ENCODE measurements around the gene MTUS2.

Gene MTUS2

GRCh38 chr13:29039212-29039611, 219.1 kb downstream of the MTUS2 start:
- H3K4me3 Mint-ChIP-seq = no peak overlapping the region
- no peak overlapping the region for H3K27ac Mint-ChIP-seq
- TF ChIP-seq CTCF (IDR thresholded peaks at IDR 0.05) = no peak
- H3K27me3 Mint-ChIP-seq (ENCODE audit: low read depth, poor library complexity) = no peaks in the 10 kb centered on the region
- no peaks in the 10 kb centered on the region for H3K4me1 Mint-ChIP-seq
- no peaks in the 10 kb centered on the region for H3K36me3 Mint-ChIP-seq (ENCODE audit: low read depth)
- H3K9me3 Mint-ChIP-seq = peaks cover 32% of the 10 kb centered on the region
- no peak for DNase-seq

DNA sequence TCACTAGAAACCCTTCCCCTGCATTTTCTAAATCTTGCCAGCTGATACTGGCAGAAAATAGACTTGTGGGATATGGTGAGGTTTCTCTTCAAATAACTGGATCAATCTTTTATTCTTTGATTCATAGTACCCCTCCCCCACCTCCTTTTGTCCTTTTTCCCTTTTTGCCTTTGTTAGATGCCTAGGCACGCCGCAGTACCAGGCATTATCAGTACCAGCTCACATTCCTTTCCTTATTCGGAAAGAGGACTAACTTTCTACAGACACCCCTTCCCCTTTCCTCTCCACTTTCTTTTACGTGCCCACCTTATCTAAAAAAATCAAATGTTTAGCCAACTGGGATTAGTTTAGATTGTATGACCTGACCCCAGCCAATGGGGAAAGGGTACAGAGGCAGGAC, 226.4 kb downstream of the MTUS2 start:
- no peaks in the 10 kb centered on the region for H3K4me1 Mint-ChIP-seq
- H3K27me3 Mint-ChIP-seq (ENCODE audit: low read depth, poor library complexity) = no peaks in the 10 kb centered on the region
- no peaks in the 10 kb centered on the region for H3K36me3 Mint-ChIP-seq (ENCODE audit: low read depth)
- no peak overlapping the region for H3K27ac Mint-ChIP-seq
- TF ChIP-seq CTCF (IDR thresholded peaks at IDR 0.05) = no peak
- H3K4me3 Mint-ChIP-seq = no peak overlapping the region
- H3K9me3 Mint-ChIP-seq = peaks cover 60% of the 10 kb centered on the region
- no peak for DNase-seq

GRCh38 chr13:29049524-29049923, 229.4 kb downstream of the MTUS2 start:
- TF ChIP-seq CTCF (IDR thresholded peaks at IDR 0.05) = no peak
- no peak overlapping the region for H3K4me3 Mint-ChIP-seq
- no peaks in the 10 kb centered on the region for H3K36me3 Mint-ChIP-seq (ENCODE audit: low read depth)
- DNase-seq = no peak
- H3K9me3 Mint-ChIP-seq = peaks cover 51% of the 10 kb centered on the region
- H3K4me1 Mint-ChIP-seq = no peaks in the 10 kb centered on the region
- H3K27ac Mint-ChIP-seq = no peak overlapping the region
- no peaks in the 10 kb centered on the region for H3K27me3 Mint-ChIP-seq (ENCODE audit: low read depth, poor library complexity)

GRCh38 chr13:29050719-29051118, 230.6 kb downstream of the MTUS2 start:
- peaks cover 45% of the 10 kb centered on the region for H3K9me3 Mint-ChIP-seq
- H3K36me3 Mint-ChIP-seq (ENCODE audit: low read depth) = no peaks in the 10 kb centered on the region
- H3K4me1 Mint-ChIP-seq = no peaks in the 10 kb centered on the region
- no peak overlapping the region for H3K4me3 Mint-ChIP-seq
- no peak for TF ChIP-seq CTCF (IDR thresholded peaks at IDR 0.05)
- H3K27me3 Mint-ChIP-seq (ENCODE audit: low read depth, poor library complexity) = no peaks in the 10 kb centered on the region
- no peak overlapping the region for H3K27ac Mint-ChIP-seq
- no peak for DNase-seq

- Mint-ChIP-seq H3K9me3 (peaks cover 57% of the 10 kb centered on the region), H3K36me3 (ENCODE audit: low read depth) (no peaks in the 10 kb centered on the region), H3K4me1 (no peaks in the 10 kb centered on the region), H3K27ac (no peak overlapping the region), H3K4me3 (no peak overlapping the region), H3K27me3 (ENCODE audit: low read depth, poor library complexity) (no peaks in the 10 kb centered on the region)
- no peak for DNase-seq
- no peak for TF ChIP-seq CTCF (IDR thresholded peaks at IDR 0.05)
Observed at GRCh38 chr13:29059800-29060199, 239.7 kb downstream of the MTUS2 start.

DNA sequence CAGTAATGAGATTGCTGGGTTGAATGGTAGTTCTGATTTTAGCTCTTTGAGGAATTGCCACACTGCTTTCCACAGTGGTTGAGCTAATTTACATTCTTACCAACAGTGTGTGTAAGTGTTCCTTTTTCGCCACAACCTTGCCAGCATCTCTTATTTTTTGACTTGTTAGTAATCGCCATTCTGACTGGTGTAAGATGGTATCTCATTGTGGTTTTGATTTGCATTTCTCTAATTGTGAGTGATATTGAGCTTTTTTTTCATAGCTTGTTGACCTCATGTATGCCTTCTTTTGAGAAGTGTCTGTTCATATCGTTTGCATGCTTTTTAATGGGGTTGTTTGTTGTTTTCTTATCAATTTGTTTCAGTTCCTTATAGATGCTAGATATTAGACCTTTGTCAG, 245.0 kb downstream of the MTUS2 start:
- TF ChIP-seq CTCF (IDR thresholded peaks at IDR 0.05) = no peak
- peaks cover 19% of the 10 kb centered on the region for H3K9me3 Mint-ChIP-seq
- H3K4me3 Mint-ChIP-seq = no peak overlapping the region
- no peaks in the 10 kb centered on the region for H3K4me1 Mint-ChIP-seq
- no peak overlapping the region for H3K27ac Mint-ChIP-seq
- DNase-seq = no peak
- no peaks in the 10 kb centered on the region for H3K36me3 Mint-ChIP-seq (ENCODE audit: low read depth)
- no peaks in the 10 kb centered on the region for H3K27me3 Mint-ChIP-seq (ENCODE audit: low read depth, poor library complexity)
